CD4-positive, CD25-positive, alpha-beta regulatory T cell (primary cell): ENCODE measurements around the gene RCOR3. TPM values are rescaled to one million over a fixed set of nuclear protein-coding genes. Genes with fewer than 3 reads are reported as not detected.
"Not testable (repeated sequence)": the region's sequence is repeated elsewhere in the genome, so short reads cannot be mapped to it uniquely, and the experiment has no call there.

ENCODE experiments used
- ATAC-seq, 2 donors: fragments of 150-1000 bp; cut with Tn5 transposase; one replicate each; pipeline ENCODE4 v1.10.0; 2021; ENCODE audit warnings: low read depth in 2 of 2, moderate number of reproducible peaks in 2 of 2, moderate library complexity in 1 of 2
- DNase-seq, 3 donors: peaks; one replicate each; pipeline versions ENCODE4 v3.0.0 to v3.0.0-alpha.2; 2012 to 2022; ENCODE audit warnings: mixed read lengths in 1 of 3
- H3K27ac ChIP-seq: one replicate; pipeline ENCODE4 v1.7.0; 2013; ENCODE audit warnings: mild to moderate bottlenecking, low read length; ENCODE audit not compliant: insufficient read depth, poor library complexity, severe bottlenecking
- H3K27me3 ChIP-seq: one replicate; pipeline ENCODE4 v1.7.0; 2013; ENCODE audit warnings: low read length; ENCODE audit not compliant: control insufficient read depth, insufficient read depth
- H3K36me3 ChIP-seq: one replicate; pipeline ENCODE4 v1.7.0; 2013; ENCODE audit warnings: mild to moderate bottlenecking, low read length, moderate library complexity; ENCODE audit not compliant: control insufficient read depth, insufficient read depth
- H3K4me1 ChIP-seq: 2 replicates; pipeline ENCODE4 v1.7.0; 2013; ENCODE audit warnings: mild to moderate bottlenecking, low read length; ENCODE audit not compliant: insufficient read depth, control insufficient read depth, poor library complexity, severe bottlenecking
- H3K4me3 ChIP-seq: one replicate; pipeline ENCODE4 v1.7.0; 2013; ENCODE audit warnings: low read depth, mild to moderate bottlenecking, low read length, moderate library complexity
- H3K9me3 ChIP-seq, 2 experiments: 1 replicate in 1 of 2; 2 replicates in 1 of 2; pipeline ENCODE4 v1.7.0; 2013; ENCODE audit warnings: low read length in 2 of 2, mild to moderate bottlenecking in 1 of 2, moderate library complexity in 1 of 2; ENCODE audit not compliant: control insufficient read depth in 2 of 2
- H3K27ac Mint-ChIP-seq, 3 donors: one replicate each; pipeline ENCODE4 v1.8.0; 2020 to 2022; ENCODE audit warnings: mild to moderate bottlenecking in 3 of 3, mixed read lengths in 3 of 3, moderate library complexity in 2 of 3
- H3K27me3 Mint-ChIP-seq: one replicate; pipeline ENCODE4 v1.8.0; 2022; ENCODE audit warnings: mild to moderate bottlenecking, mixed read lengths
- H3K36me3 Mint-ChIP-seq: one replicate; pipeline ENCODE4 v1.8.0; 2020; ENCODE audit warnings: mixed read lengths
- H3K4me1 Mint-ChIP-seq, 4 donors: one replicate each; pipeline ENCODE4 v1.8.0; 2020 to 2022; ENCODE audit warnings: mixed read lengths in 4 of 4, mild to moderate bottlenecking in 1 of 4
- H3K4me3 Mint-ChIP-seq, 4 donors: one replicate each; pipeline ENCODE4 v1.8.0; 2020 to 2022; ENCODE audit warnings: mild to moderate bottlenecking in 4 of 4, mixed read lengths in 4 of 4, moderate library complexity in 3 of 4
- H3K9me3 Mint-ChIP-seq, 7 donors: one replicate each; pipeline ENCODE4 v1.8.0; 2020 to 2022; ENCODE audit warnings: mixed read lengths in 7 of 7, mild to moderate bottlenecking in 3 of 7, moderate library complexity in 2 of 7
- polyA plus RNA-seq, 4 donors: library from polyadenylated mRNA; unstranded; fragments of 300-500 nt; fragmentation: Illumina TruSeq; gene quantifications; one replicate each; pipeline ENCODE4 v1.2.3, GENCODE V29; 2021
- total RNA-seq: library from RNA; stranded (reverse); gene quantifications from one replicate; pipeline ENCODE4 v1.2.3, GENCODE V29; 2022

Gene RCOR3
- total and polyA plus RNA-seq, 5 donors from 2014 or later: 22.7 to 73.9 (median 26.8) TPM

DNA sequence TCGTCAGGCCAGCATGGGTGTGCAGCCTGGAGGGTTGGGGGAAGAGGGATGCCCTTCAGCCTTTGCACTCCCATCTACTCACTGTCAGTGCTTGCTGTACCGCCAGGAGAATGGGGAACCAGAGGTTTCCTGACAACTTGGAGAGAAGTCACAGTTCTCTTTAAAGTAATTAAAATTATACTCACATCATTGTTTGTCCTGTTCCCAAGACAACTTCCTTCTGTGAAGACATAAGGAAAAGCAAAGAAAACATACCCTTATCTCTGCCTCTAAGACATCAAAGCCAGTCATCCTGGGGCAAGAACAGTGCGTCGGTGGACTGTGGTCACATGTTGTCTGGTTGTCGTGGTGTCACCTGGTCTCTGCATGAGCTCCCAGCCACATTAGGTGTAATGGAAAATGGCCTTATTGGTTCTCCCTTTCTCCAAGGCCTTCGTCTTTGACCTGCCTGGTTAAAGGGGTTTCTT is 85.0 kb downstream of the RCOR3 start:
- peak overlapping the region; percentile 32 to 84 (median 77) for H3K27ac Mint-ChIP-seq
- H3K4me1 Mint-ChIP-seq: peaks cover 51 to 96% (median 75%) of the 10 kb centered on the region in 4 donors
- H3K36me3 Mint-ChIP-seq: peaks cover 14% of the 10 kb centered on the region
- H3K4me3 Mint-ChIP-seq: peak overlapping the region in 1 of 4 donors; percentile 59
- H3K27me3 ChIP-seq: no peaks in the 10 kb centered on the region
- peaks cover 0 to 4% (median 0%) of the 10 kb centered on the region in 7 donors for H3K9me3 Mint-ChIP-seq
- DNase-seq: no peak
- H3K27me3 Mint-ChIP-seq: no peaks in the 10 kb centered on the region
- peak in 1 of 2 donors; percentile 29 for ATAC-seq
- no peak overlapping the region for H3K4me3 ChIP-seq
- H3K4me1 ChIP-seq: peaks cover 66% of the 10 kb centered on the region
- no peak overlapping the region for H3K27ac ChIP-seq
- H3K36me3 ChIP-seq: peaks cover 16% of the 10 kb centered on the region
- no peaks in the 10 kb centered on the region for H3K9me3 ChIP-seq

DNA sequence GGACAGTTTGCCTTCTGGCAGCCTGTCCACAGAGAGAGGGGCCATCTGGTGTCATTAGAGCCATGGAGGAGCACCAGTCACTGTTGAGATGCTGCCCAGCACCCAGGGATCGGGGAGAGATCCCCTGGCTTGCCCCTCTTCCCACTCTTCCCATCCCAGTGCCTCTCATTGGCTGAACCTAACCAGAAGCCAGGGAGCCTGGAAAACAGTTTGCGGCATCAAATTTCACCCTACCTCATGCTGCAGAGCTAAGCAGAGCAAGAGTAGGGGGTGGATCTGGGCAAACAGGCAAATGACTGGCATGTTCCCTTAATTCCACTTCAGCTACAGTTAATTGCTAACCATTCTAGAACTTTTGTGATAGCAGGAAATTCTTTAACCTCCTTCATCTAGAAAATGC is 86.6 kb downstream of the RCOR3 start:
- Mint-ChIP-seq H3K4me1 (peaks cover 54 to 96% (median 82%) of the 10 kb centered on the region in 4 donors), H3K4me3 (peak overlapping the region in 1 of 4 donors; percentile 26), H3K27me3 (no peaks in the 10 kb centered on the region), H3K9me3 (peaks cover 0 to under 1% (median 0%) of the 10 kb centered on the region in 7 donors), H3K27ac (peak overlapping the region in 1 of 3 donors; percentile 69), H3K36me3 (peaks cover 18% of the 10 kb centered on the region)
- Histone ChIP-seq H3K36me3 (peaks cover 15% of the 10 kb centered on the region), H3K27ac (no peak overlapping the region), H3K4me3 (no peak overlapping the region), H3K4me1 (peaks cover 52% of the 10 kb centered on the region), H3K27me3 (no peaks in the 10 kb centered on the region), H3K9me3 (no peaks in the 10 kb centered on the region)
- DNase-seq (no peak), ATAC-seq (no peak)

DNA sequence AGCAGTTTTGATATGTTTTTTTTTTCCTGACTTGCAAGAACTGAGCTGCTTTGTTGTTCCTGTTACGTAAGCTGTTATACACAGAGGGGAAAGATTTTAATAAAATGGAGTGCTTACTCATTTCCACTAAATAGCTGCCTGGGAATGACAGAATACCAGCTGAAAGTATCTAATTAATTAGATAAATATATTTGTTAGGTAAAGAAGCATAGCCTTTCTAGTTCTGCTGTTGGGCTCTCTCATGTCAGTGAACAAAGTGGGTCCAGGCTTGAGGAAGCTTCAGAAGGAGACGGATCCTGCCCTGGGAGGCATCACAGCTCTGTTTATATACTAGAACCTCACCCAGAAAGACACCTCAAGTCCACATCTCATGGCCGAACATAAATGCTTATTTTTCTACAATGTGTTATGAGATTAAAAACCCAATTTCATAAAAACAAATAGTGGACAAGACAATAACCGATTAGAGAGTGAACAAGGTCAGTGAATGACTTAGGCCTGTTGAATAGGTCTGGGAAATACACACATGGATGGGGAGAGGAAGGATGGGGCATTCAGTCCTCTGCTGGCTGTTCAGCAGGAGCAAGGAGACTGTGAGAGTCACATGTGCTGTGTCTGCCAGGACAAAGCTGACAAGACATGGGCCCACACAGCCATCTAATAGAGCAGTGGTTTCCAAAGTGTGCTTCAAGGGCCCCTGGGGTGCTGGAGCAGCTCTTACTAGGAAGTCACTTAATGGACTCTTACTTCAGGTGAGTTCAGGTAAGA is 88.1 kb downstream of the RCOR3 start:
- H3K36me3 Mint-ChIP-seq: peaks cover 12% of the 10 kb centered on the region
- no peaks in the 10 kb centered on the region for H3K9me3 Mint-ChIP-seq
- H3K27me3 Mint-ChIP-seq: no peaks in the 10 kb centered on the region
- H3K4me1 Mint-ChIP-seq: peaks cover 62 to 94% (median 79%) of the 10 kb centered on the region in 4 donors
- Histone ChIP-seq H3K27me3 (no peaks in the 10 kb centered on the region), H3K27ac (no peak overlapping the region), H3K9me3 (no peaks in the 10 kb centered on the region), H3K4me3 (no peak overlapping the region), H3K36me3 (peaks cover 15% of the 10 kb centered on the region), H3K4me1 (peaks cover 50% of the 10 kb centered on the region)
- DNase-seq (no peak), ATAC-seq (no peak)
- peak overlapping the region in 3 of 4 donors; percentile 16 to 47 (median 31) for H3K4me3 Mint-ChIP-seq
- peak overlapping the region; percentile 47 to 84 (median 60) for H3K27ac Mint-ChIP-seq

GRCh38 chr1:211348547-211348946 is 89.4 kb downstream of the RCOR3 start:
- no peak overlapping the region for H3K4me3 Mint-ChIP-seq
- H3K9me3 ChIP-seq: no peaks in the 10 kb centered on the region
- no peak overlapping the region for H3K4me3 ChIP-seq
- H3K27ac Mint-ChIP-seq: peak overlapping the region in 2 of 3 donors; percentile 76 to 87
- peaks cover 52% of the 10 kb centered on the region for H3K4me1 ChIP-seq
- peaks cover 15% of the 10 kb centered on the region for H3K36me3 ChIP-seq
- peaks cover 0 to 2% (median 0%) of the 10 kb centered on the region in 7 donors for H3K9me3 Mint-ChIP-seq
- no peak for DNase-seq
- H3K27me3 ChIP-seq: no peaks in the 10 kb centered on the region
- ATAC-seq: no peak
- H3K4me1 Mint-ChIP-seq: peaks cover 61 to 95% (median 78%) of the 10 kb centered on the region in 4 donors
- H3K27ac ChIP-seq: no peak overlapping the region
- peaks cover 21% of the 10 kb centered on the region for H3K36me3 Mint-ChIP-seq
- no peaks in the 10 kb centered on the region for H3K27me3 Mint-ChIP-seq

DNA sequence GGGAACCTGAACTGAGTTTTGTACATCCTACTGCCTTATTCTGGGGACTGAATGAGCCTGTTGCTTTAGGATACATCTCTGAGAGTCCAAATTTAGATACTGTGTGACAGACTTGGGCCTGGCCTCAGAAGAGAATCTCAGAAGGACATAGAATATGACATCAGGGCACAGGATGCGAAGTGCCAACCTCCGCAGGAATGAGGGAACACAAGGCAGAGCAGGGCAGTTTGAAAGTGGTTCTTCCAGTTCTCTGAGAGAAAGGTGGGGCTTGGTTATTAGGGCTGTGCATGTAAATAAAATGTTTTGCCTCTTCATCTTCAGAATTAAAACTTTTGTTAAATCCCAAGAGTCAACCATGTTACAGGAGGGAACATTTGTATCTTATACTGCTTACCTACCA is 90.6 kb downstream of the RCOR3 start:
- Mint-ChIP-seq H3K9me3 (peaks cover 0 to 2% (median 0%) of the 10 kb centered on the region in 7 donors), H3K36me3 (peaks cover 21% of the 10 kb centered on the region), H3K27ac (peak overlapping the region; percentile 76 to 96 (median 89)), H3K4me1 (peaks cover 56 to 95% (median 80%) of the 10 kb centered on the region in 4 donors), H3K27me3 (no peaks in the 10 kb centered on the region), H3K4me3 (peak overlapping the region in 3 of 4 donors; percentile 2 to 52 (median 51))
- Histone ChIP-seq H3K27ac (no peak overlapping the region), H3K4me3 (no peak overlapping the region), H3K27me3 (no peaks in the 10 kb centered on the region), H3K4me1 (peaks cover 52% of the 10 kb centered on the region), H3K36me3 (peaks cover 22% of the 10 kb centered on the region), H3K9me3 (no peaks in the 10 kb centered on the region)
- ATAC-seq (no peak), DNase-seq (no peak)

GRCh38 chr1:211352055-211352454 is 92.9 kb downstream of the RCOR3 start:
- Histone ChIP-seq H3K27ac (peak overlapping the region; percentile 56), H3K4me1 (peaks cover 44% of the 10 kb centered on the region), H3K36me3 (peaks cover 24% of the 10 kb centered on the region), H3K4me3 (peak overlapping the region; percentile 40)
- not testable (repeated sequence) for H3K9me3 Mint-ChIP-seq, H3K9me3 ChIP-seq, DNase-seq, H3K27me3 Mint-ChIP-seq, ATAC-seq, H3K27me3 ChIP-seq
- H3K4me3 Mint-ChIP-seq: peak overlapping the region; percentile 45 to 82 (median 72)
- peaks cover 50 to 86% (median 71%) of the 10 kb centered on the region in 4 donors for H3K4me1 Mint-ChIP-seq
- H3K27ac Mint-ChIP-seq: peak overlapping the region; percentile 87 to 95 (median 93)
- H3K36me3 Mint-ChIP-seq: peaks cover 26% of the 10 kb centered on the region

GRCh38 chr1:211352465-211352864 is 93.3 kb downstream of the RCOR3 start:
- ATAC-seq (no peak), DNase-seq (no peak)
- H3K27ac Mint-ChIP-seq: peak overlapping the region in 2 of 3 donors; percentile 95
- no peaks in the 10 kb centered on the region for H3K27me3 Mint-ChIP-seq
- Histone ChIP-seq H3K36me3 (peaks cover 28% of the 10 kb centered on the region), H3K27ac (peak overlapping the region; percentile 56), H3K27me3 (no peaks in the 10 kb centered on the region), H3K4me3 (peak overlapping the region; percentile 76), H3K4me1 (peaks cover 41% of the 10 kb centered on the region), H3K9me3 (no peaks in the 10 kb centered on the region)
- H3K36me3 Mint-ChIP-seq: peaks cover 31% of the 10 kb centered on the region
- H3K4me1 Mint-ChIP-seq: peaks cover 48 to 82% (median 67%) of the 10 kb centered on the region in 4 donors
- H3K9me3 Mint-ChIP-seq: peaks cover 0 to 2% (median 0%) of the 10 kb centered on the region in 7 donors
- peak overlapping the region; percentile 75 to 90 (median 88) for H3K4me3 Mint-ChIP-seq
